Hematopoietic multipotent progenitor cell treated with erythropoietin and hydrocortisone succinate and interleukin-3 and kit ligand, for 4 days (in vitro differentiated cells): ENCODE data around the gene EFCAB13.
"Not testable (repeated sequence)": the region's sequence is repeated elsewhere in the genome, so short reads cannot be mapped to it uniquely, and the experiment has no call there.

ENCODE experiments used
- DNase-seq: peaks from one replicate; pipeline ENCODE4 v3.0.0-alpha.2; 2015

EFCAB13 gene

DNA sequence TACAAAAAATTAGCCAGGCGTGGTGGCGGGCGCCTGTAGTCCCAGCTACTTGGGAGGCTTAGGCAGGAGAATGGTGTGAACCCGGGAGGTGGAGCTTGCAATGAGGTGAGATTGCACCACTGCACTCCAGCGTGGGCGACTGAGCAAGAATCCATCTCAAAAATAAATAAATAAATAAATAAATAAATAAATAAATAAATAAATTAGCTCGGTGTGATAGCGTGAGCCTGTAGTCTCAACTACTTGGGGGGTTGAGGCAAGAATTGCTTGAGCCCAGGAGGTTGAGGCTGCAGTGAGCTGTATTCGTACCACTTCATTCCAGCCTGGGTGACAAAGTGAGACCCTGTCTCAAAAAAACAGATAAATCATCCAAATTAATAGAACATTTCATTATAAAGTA is 108.5 kb downstream of the EFCAB13 start:
- not testable (repeated sequence) for DNase-seq

GRCh38 chr17:47465165-47465564 is 141.4 kb downstream of the EFCAB13 start:
- DNase-seq = no peak

GRCh38 chr17:47466976-47467375 is 143.2 kb downstream of the EFCAB13 start:
- not testable (repeated sequence) for DNase-seq

GRCh38 chr17:47470836-47471235 is 147.1 kb downstream of the EFCAB13 start:
- no peak for DNase-seq

- not testable (repeated sequence) for DNase-seq
Observed at GRCh38 chr17:47472073-47472472, 148.3 kb downstream of the EFCAB13 start.
